CD4-positive, alpha-beta memory T cell (primary cell): ENCODE data around the gene KCNK7. TPM values are rescaled to one million over a fixed set of nuclear protein-coding genes. Genes with fewer than 3 reads are reported as not detected.

Experiments
- CTCF ChIA-PET: fragments of 350-600 bp; sonication (Branson Sonifier 250); formaldehyde crosslinking; loops from one replicate; lab custom pipeline; 2021; ENCODE audit warnings: inconsistent platforms; ENCODE audit not compliant: partially characterized antibody; lab: Charles Lee
- POLR2A ChIA-PET: fragments of 350-600 bp; sonication (Branson Sonifier 250); formaldehyde crosslinking; loops from one replicate; lab custom pipeline; 2021; ENCODE audit not compliant: partially characterized antibody; lab: Charles Lee
- DNase-seq, 5 donors: peaks; one replicate each; pipeline versions ENCODE4 v3.0.0 to v3.0.0-alpha.2; 2020 to 2022; ENCODE audit warnings: mixed read lengths in 1 of 5
- H3K27ac ChIP-seq: one replicate; pipeline ENCODE4 v1.7.0; 2013; ENCODE audit warnings: low read depth, low read length
- H3K27me3 ChIP-seq: 2 replicates; pipeline ENCODE4 v1.7.0; 2013; ENCODE audit warnings: mild to moderate bottlenecking, low read length, moderate library complexity; ENCODE audit not compliant: insufficient read depth
- H3K36me3 ChIP-seq: 2 replicates; pipeline ENCODE4 v1.7.0; 2013; ENCODE audit warnings: mild to moderate bottlenecking, low read length, moderate library complexity; ENCODE audit not compliant: insufficient read depth
- H3K4me1 ChIP-seq: 2 replicates; pipeline ENCODE4 v1.7.0; 2013; ENCODE audit warnings: mild to moderate bottlenecking, low read length, moderate library complexity; ENCODE audit not compliant: insufficient read depth
- H3K4me3 ChIP-seq, 2 donors: one replicate each; pipeline ENCODE4 v1.7.0; 2013; ENCODE audit warnings: low read length in 2 of 2, mild to moderate bottlenecking in 1 of 2
- H3K9me3 ChIP-seq, 2 donors: one replicate each; pipeline ENCODE4 v1.7.0; 2013; ENCODE audit warnings: low read length in 2 of 2, control low read depth in 1 of 2; ENCODE audit not compliant: control insufficient read depth in 1 of 2
- H3K27ac Mint-ChIP-seq, 7 donors: one replicate each; pipeline ENCODE4 v1.8.0; 2020 to 2021; ENCODE audit warnings: mixed read lengths in 7 of 7, mild to moderate bottlenecking in 6 of 7, inconsistent platforms in 3 of 7, moderate library complexity in 3 of 7
- H3K27me3 Mint-ChIP-seq, 2 donors: one replicate each; pipeline ENCODE4 v1.8.0; 2020 to 2021; ENCODE audit warnings: mixed read lengths in 2 of 2
- H3K36me3 Mint-ChIP-seq, 2 donors: one replicate each; pipeline ENCODE4 v1.8.0; 2020 to 2021; ENCODE audit warnings: mixed read lengths in 2 of 2, inconsistent platforms in 1 of 2, mild to moderate bottlenecking in 1 of 2
- H3K4me1 Mint-ChIP-seq, 4 donors: one replicate each; pipeline ENCODE4 v1.8.0; 2020 to 2021; ENCODE audit warnings: mixed read lengths in 4 of 4, mild to moderate bottlenecking in 1 of 4
- H3K4me3 Mint-ChIP-seq, 8 donors: one replicate each; pipeline ENCODE4 v1.8.0; 2020 to 2021; ENCODE audit warnings: mixed read lengths in 8 of 8, mild to moderate bottlenecking in 7 of 8, moderate library complexity in 6 of 8, inconsistent platforms in 3 of 8
- H3K9me3 Mint-ChIP-seq, 8 donors: one replicate each; pipeline ENCODE4 v1.8.0; 2020 to 2021; ENCODE audit warnings: mixed read lengths in 8 of 8, mild to moderate bottlenecking in 5 of 8, inconsistent platforms in 3 of 8, moderate library complexity in 1 of 8
- intact Hi-C: fragments of 100-400 bp; cut with micrococcal nuclease; formaldehyde crosslinking; loops from one replicate; pipeline ENCODE4 v1.15.1; 2023
- polyA plus RNA-seq, 2 donors: library from polyadenylated mRNA; unstranded; fragments of 300-500 nt; fragmentation: Illumina TruSeq; gene quantifications; one replicate each; pipeline ENCODE4 v1.2.3, GENCODE V29; 2021
- total RNA-seq, 2 experiments: library from RNA; stranded (reverse); gene quantifications; one replicate each; pipeline ENCODE4 v1.2.3, GENCODE V29; 2021

The KCNK7 gene
- total and polyA plus RNA-seq, 4 experiments from 2014 or later, result 1.2 to 2.7 (median 1.6) TPM; not detected in 1

- Mint-ChIP-seq H3K4me1 (peaks cover 46 to 74% (median 61%) of the 10 kb centered on the region in 4 donors), H3K4me3 (peak overlapping the region; percentile 87 to 94 (median 91)), H3K9me3 (no peaks in the 10 kb centered on the region), H3K27ac (peak overlapping the region; percentile 83 to 97 (median 93)), H3K36me3 (peaks cover 6 to 8% of the 10 kb centered on the region in 2 donors), H3K27me3 (no peaks in the 10 kb centered on the region)
- Histone ChIP-seq H3K9me3 (no peaks in the 10 kb centered on the region), H3K36me3 (peaks cover 2% of the 10 kb centered on the region), H3K27me3 (no peaks in the 10 kb centered on the region), H3K4me1 (peaks cover 79% of the 10 kb centered on the region), H3K27ac (peak overlapping the region; percentile 70), H3K4me3 (peak overlapping the region; percentile 36 to 51)
- POLR2A ChIA-PET, result interaction anchor here (0.6 to 18.2 kb wide), 12 partner anchors 10 to 334 kb away, joined by 3 to 403 read pairs (median 4); partner anchors contain the start of genes CCDC85B, EHBP1L1, FAM89B and MALAT1
- intact Hi-C loops, result no loop called here
- CTCF ChIA-PET, result interaction anchor here (1.0 to 2.8 kb wide), 6 partner anchors 9 to 70 kb away, joined by 3 to 13 read pairs (median 7); partner anchors contain the start of genes FAM89B and ZNRD2
- peak in 1 of 5 donors; percentile 37 for DNase-seq
Measured at GRCh38 chr11:65556470-65557279, 38.9 kb downstream of the KCNK7 start.

GRCh38 chr11:65555693-65556231 lies 39.8 kb downstream of the KCNK7 start:
- intact Hi-C loops, result no loop called here
- H3K4me1 Mint-ChIP-seq, result peaks cover 49 to 82% (median 64%) of the 10 kb centered on the region in 4 donors
- H3K9me3 Mint-ChIP-seq, result no peaks in the 10 kb centered on the region
- H3K9me3 ChIP-seq, result no peaks in the 10 kb centered on the region
- H3K36me3 Mint-ChIP-seq, result peaks cover 10 to 12% of the 10 kb centered on the region in 2 donors
- H3K4me3 Mint-ChIP-seq, result peak overlapping the region; percentile 87 to 94 (median 91)
- peaks cover 83% of the 10 kb centered on the region for H3K4me1 ChIP-seq
- H3K27ac Mint-ChIP-seq, result peak overlapping the region; percentile 89 to 97 (median 93)
- peaks cover 7% of the 10 kb centered on the region for H3K36me3 ChIP-seq
- peak overlapping the region; percentile 39 for H3K27ac ChIP-seq
- ChIA-PET CTCF (interaction anchor here (1.0 to 2.8 kb wide), 4 partner anchors 14 to 19 kb away, joined by 3 to 10 read pairs (median 7); partner anchors contain the start of gene FAM89B), POLR2A (interaction anchor here (0.6 to 18.2 kb wide), 8 partner anchors 9 to 136 kb away, joined by 3 to 403 read pairs (median 6); partner anchors contain the start of genes EHBP1L1, FAM89B, MALAT1 and ZNRD2)
- peak in 1 of 5 donors; percentile 39 for DNase-seq
- no peak overlapping the region for H3K4me3 ChIP-seq
- no peaks in the 10 kb centered on the region for H3K27me3 ChIP-seq
- H3K27me3 Mint-ChIP-seq, result no peaks in the 10 kb centered on the region

- Mint-ChIP-seq H3K4me1 (peaks cover 41 to 76% (median 57%) of the 10 kb centered on the region in 4 donors), H3K4me3 (peak overlapping the region; percentile 48 to 94 (median 76)), H3K27me3 (no peaks in the 10 kb centered on the region), H3K36me3 (peaks cover 10 to 13% of the 10 kb centered on the region in 2 donors), H3K9me3 (no peaks in the 10 kb centered on the region), H3K27ac (peak overlapping the region; percentile 82 to 97 (median 93))
- intact Hi-C loops, result no loop called here
- Histone ChIP-seq H3K4me1 (peaks cover 75% of the 10 kb centered on the region), H3K9me3 (no peaks in the 10 kb centered on the region), H3K4me3 (no peak overlapping the region), H3K27me3 (no peaks in the 10 kb centered on the region), H3K36me3 (peaks cover 7% of the 10 kb centered on the region), H3K27ac (peak overlapping the region; percentile 50)
- DNase-seq, result no peak
- ChIA-PET POLR2A (interaction anchor here (0.6 to 18.2 kb wide), 8 partner anchors 8 to 135 kb away, joined by 3 to 403 read pairs (median 4); partner anchors contain the start of genes EHBP1L1, FAM89B and ZNRD2), CTCF (interaction anchor here (1.0 to 4.4 kb wide), 5 partner anchors 11 to 32 kb away, joined by 3 to 20 read pairs (median 5); partner anchors contain the start of gene FAM89B)
Measured at GRCh38 chr11:65554842-65555430, 40.7 kb downstream of the KCNK7 start.

GRCh38 chr11:65554057-65554818 lies 41.4 kb downstream of the KCNK7 start:
- Histone ChIP-seq H3K4me1 (peaks cover 68% of the 10 kb centered on the region), H3K36me3 (peaks cover 7% of the 10 kb centered on the region), H3K4me3 (peak overlapping the region in 1 of 2 donors; percentile 6), H3K27ac (peak overlapping the region; percentile 50), H3K27me3 (no peaks in the 10 kb centered on the region), H3K9me3 (no peaks in the 10 kb centered on the region)
- Mint-ChIP-seq H3K27me3 (no peaks in the 10 kb centered on the region), H3K27ac (peak overlapping the region; percentile 82 to 97 (median 93)), H3K4me1 (peaks cover 37 to 69% (median 55%) of the 10 kb centered on the region in 4 donors), H3K4me3 (peak overlapping the region in 7 of 8 donors; percentile 38 to 94 (median 79)), H3K36me3 (peaks cover 10 to 16% of the 10 kb centered on the region in 2 donors), H3K9me3 (no peaks in the 10 kb centered on the region)
- ChIA-PET POLR2A (interaction anchor here (1.0 to 18.2 kb wide), 5 partner anchors 13 to 124 kb away, joined by 3 to 403 read pairs (median 3); partner anchors contain the start of genes EHBP1L1, FAM89B and ZNRD2), CTCF (interaction anchor here (1.2 to 6.6 kb wide), 5 partner anchors 12 to 33 kb away, joined by 5 to 71 read pairs (median 9); partner anchors contain the start of gene FAM89B)
- no peak for DNase-seq
- intact Hi-C loops, result no loop called here

- H3K27ac ChIP-seq, result peak overlapping the region; percentile 50
- H3K4me3 ChIP-seq, result peak overlapping the region in 1 of 2 donors; percentile 6
- intact Hi-C loops, result loop anchor here (1.0 kb wide), 1 partner anchor 17 kb away; the partner anchor contains the start of gene ZNRD2
- H3K4me1 ChIP-seq, result peaks cover 68% of the 10 kb centered on the region
- Mint-ChIP-seq H3K36me3 (peaks cover 13 to 16% of the 10 kb centered on the region in 2 donors), H3K27me3 (no peaks in the 10 kb centered on the region), H3K4me1 (peaks cover 38 to 75% (median 60%) of the 10 kb centered on the region in 4 donors), H3K9me3 (no peaks in the 10 kb centered on the region), H3K4me3 (peak overlapping the region in 7 of 8 donors; percentile 55 to 72 (median 61)), H3K27ac (peak overlapping the region in 6 of 7 donors; percentile 62 to 92 (median 86))
- H3K36me3 ChIP-seq, result peaks cover 7% of the 10 kb centered on the region
- H3K9me3 ChIP-seq, result no peaks in the 10 kb centered on the region
- H3K27me3 ChIP-seq, result no peaks in the 10 kb centered on the region
- ChIA-PET POLR2A (interaction anchor here (0.7 to 18.2 kb wide), 9 partner anchors 9 to 86 kb away, joined by 3 to 403 read pairs (median 6); partner anchors contain the start of genes EHBP1L1, FAM89B, MALAT1 and ZNRD2), CTCF (interaction anchor here (1.8 to 6.6 kb wide), 5 partner anchors 12 to 34 kb away, joined by 4 to 71 read pairs (median 20); partner anchors contain the start of gene FAM89B)
- DNase-seq, result peak; percentile 78 to 90 (median 81)
Measured at GRCh38 chr11:65553301-65554001, 42.1 kb downstream of the KCNK7 start.
